Caco-2 (cell line): ENCODE data around the gene FLT3LG. TPM values are rescaled to one million over a fixed set of nuclear protein-coding genes. Genes with fewer than 3 reads are reported as not detected.
"Not testable (repeated sequence)": the region's sequence is repeated elsewhere in the genome, so short reads cannot be mapped to it uniquely, and the experiment has no call there.

Experiments used
- BruUV-seq: library from RNA; stranded (reverse); fragments of 400-500 nt; replicated peaks from 2 replicates; lab custom pipeline; 2021; lab: Mats Ljungman, UMichigan
- CTCF ChIA-PET: fragments of 300-600 bp; sonication (Branson Sonifier 250); formaldehyde crosslinking; loops from one replicate; lab custom pipeline; 2022; ENCODE audit warnings: antibody characterized with exemption; lab: Charles Lee
- POLR2A ChIA-PET: fragments of 300-600 bp; sonication (Branson Sonifier 250); formaldehyde crosslinking; loops from one replicate; lab custom pipeline; 2022; ENCODE audit warnings: antibody characterized with exemption; lab: Charles Lee
- DNase-seq, 2 experiments: peaks; one replicate each; pipeline versions ENCODE4 v3.0.0 to v3.0.0-alpha.2; 2020 to 2022
- H3K27me3 ChIP-seq: replicated peaks from 2 replicates; pipeline ENCODE4 v1.6.0; 2011; ENCODE audit warnings: low read length; ENCODE audit not compliant: control insufficient read depth, insufficient read depth
- H3K36me3 ChIP-seq: 2 replicates; pipeline ENCODE4 v1.5.1; 2011; ENCODE audit warnings: low read length; ENCODE audit not compliant: control insufficient read depth, insufficient read depth
- H3K4me1 ChIP-seq: fragments of 250-450 bp; sonication (Bioruptor Pico); 2 replicates; pipeline ENCODE4 v1.5.1; 2020; ENCODE audit warnings: mild to moderate bottlenecking
- H3K4me3 ChIP-seq: 2 replicates; pipeline ENCODE4 v1.5.1; 2011; ENCODE audit warnings: low read depth, mild to moderate bottlenecking, control low read depth, low read length
- H3K9me3 ChIP-seq: fragments of 250-450 bp; sonication (Bioruptor Pico); 2 replicates; pipeline ENCODE4 v1.5.1; 2020; ENCODE audit warnings: mild to moderate bottlenecking, moderate library complexity
- H3K27ac Mint-ChIP-seq: one replicate; pipeline ENCODE4 v1.8.0; 2022; ENCODE audit warnings: mixed read lengths; ENCODE audit not compliant: unreplicated experiment
- H3K27me3 Mint-ChIP-seq: one replicate; pipeline ENCODE4 v1.8.0; 2022; ENCODE audit warnings: mixed read lengths; ENCODE audit not compliant: insufficient read depth, unreplicated experiment
- H3K36me3 Mint-ChIP-seq: one replicate; pipeline ENCODE4 v1.8.0; 2022; ENCODE audit warnings: mild to moderate bottlenecking, mixed read lengths; ENCODE audit not compliant: insufficient read depth, unreplicated experiment
- H3K4me1 Mint-ChIP-seq: one replicate; pipeline ENCODE4 v1.8.0; 2022; ENCODE audit warnings: low read depth, mixed read lengths; ENCODE audit not compliant: unreplicated experiment
- H3K4me3 Mint-ChIP-seq: one replicate; pipeline ENCODE4 v1.8.0; 2022; ENCODE audit warnings: mild to moderate bottlenecking, moderate library complexity, mixed read lengths; ENCODE audit not compliant: unreplicated experiment
- H3K9me3 Mint-ChIP-seq: one replicate; pipeline ENCODE4 v1.8.0; 2022; ENCODE audit warnings: mixed read lengths; ENCODE audit not compliant: unreplicated experiment
- intact Hi-C: fragments of 100-400 bp; cut with micrococcal nuclease; formaldehyde crosslinking; loops from one replicate; pipeline ENCODE4 v1.10.0; 2022; ENCODE audit not compliant: unreplicated experiment
- total RNA-seq: library from RNA; stranded (reverse); gene quantifications from 2 replicates; pipeline ENCODE4 v1.2.3, GENCODE V29; 2022
- TF ChIP-seq, protein P1 (sequence below), 2 experiments: fragments of 200-600 bp in 1 of 2; IDR thresholded peaks; 1 replicate in 1 of 2; 2 replicates in 1 of 2; pipeline versions ENCODE4 v1.5.1 to v1.8.0; 2011 to 2022; ENCODE audit warnings: antibody characterized with exemption in 1 of 2, control low read depth in 1 of 2, inconsistent platforms in 1 of 2, low read depth in 1 of 2, low read length in 1 of 2, mild to moderate bottlenecking in 1 of 2, moderate library complexity in 1 of 2; ENCODE audit not compliant: insufficient read depth in 1 of 2, severe bottlenecking in 1 of 2, unreplicated experiment in 1 of 2

Gene FLT3LG
- total RNA-seq, 1 experiment from 2014 or later: 2.1 TPM

- intact Hi-C loops: no loop called here
- Mint-ChIP-seq H3K4me1 (peaks cover 23% of the 10 kb centered on the region), H3K27ac (peak overlapping the region; percentile 46), H3K4me3 (peak overlapping the region; percentile 79), H3K36me3 (peaks cover 19% of the 10 kb centered on the region), H3K9me3 (peaks cover 8% of the 10 kb centered on the region), H3K27me3 (peaks cover 41% of the 10 kb centered on the region)
- Histone ChIP-seq H3K4me1 (0 out of 2 replicates have a peak, but pooled peaks cover 3% of the 10 kb centered on the region), H3K9me3 (no peaks in the 10 kb centered on the region), H3K36me3 (no peaks in the 10 kb centered on the region), H3K4me3 (peak overlapping the region; percentile 65), H3K27me3 (peaks cover 6% of the 10 kb centered on the region)
- ChIA-PET CTCF (interaction anchor here (0.5 to 1.3 kb wide), 15 partner anchors 9 to 449 kb away, joined by 3 to 8 read pairs (median 5); partner anchors contain the start of genes GFY, GYS1, KASH5 and PIH1D1), POLR2A (interaction anchor here (0.5 to 1.0 kb wide), 3 partner anchors 10 to 72 kb away, joined by 3 to 8 read pairs (median 6); partner anchors contain the start of gene ALDH16A1)
- DNase-seq: no peak
- TF ChIP-seq, protein P1, sequence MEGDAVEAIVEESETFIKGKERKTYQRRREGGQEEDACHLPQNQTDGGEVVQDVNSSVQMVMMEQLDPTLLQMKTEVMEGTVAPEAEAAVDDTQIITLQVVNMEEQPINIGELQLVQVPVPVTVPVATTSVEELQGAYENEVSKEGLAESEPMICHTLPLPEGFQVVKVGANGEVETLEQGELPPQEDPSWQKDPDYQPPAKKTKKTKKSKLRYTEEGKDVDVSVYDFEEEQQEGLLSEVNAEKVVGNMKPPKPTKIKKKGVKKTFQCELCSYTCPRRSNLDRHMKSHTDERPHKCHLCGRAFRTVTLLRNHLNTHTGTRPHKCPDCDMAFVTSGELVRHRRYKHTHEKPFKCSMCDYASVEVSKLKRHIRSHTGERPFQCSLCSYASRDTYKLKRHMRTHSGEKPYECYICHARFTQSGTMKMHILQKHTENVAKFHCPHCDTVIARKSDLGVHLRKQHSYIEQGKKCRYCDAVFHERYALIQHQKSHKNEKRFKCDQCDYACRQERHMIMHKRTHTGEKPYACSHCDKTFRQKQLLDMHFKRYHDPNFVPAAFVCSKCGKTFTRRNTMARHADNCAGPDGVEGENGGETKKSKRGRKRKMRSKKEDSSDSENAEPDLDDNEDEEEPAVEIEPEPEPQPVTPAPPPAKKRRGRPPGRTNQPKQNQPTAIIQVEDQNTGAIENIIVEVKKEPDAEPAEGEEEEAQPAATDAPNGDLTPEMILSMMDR (IDR thresholded peaks at IDR 0.05; ENCODE audit: insufficient read depth in 1 of 2, low read depth in 1 of 2, low read length in 1 of 2, severe bottlenecking in 1 of 2, unreplicated experiment in 1 of 2): no peak
- no TSS peak for BruUV-seq
These were observed 31.7 kb upstream of the FLT3LG start for GRCh38 chr19:49442354-49442753.

DNA sequence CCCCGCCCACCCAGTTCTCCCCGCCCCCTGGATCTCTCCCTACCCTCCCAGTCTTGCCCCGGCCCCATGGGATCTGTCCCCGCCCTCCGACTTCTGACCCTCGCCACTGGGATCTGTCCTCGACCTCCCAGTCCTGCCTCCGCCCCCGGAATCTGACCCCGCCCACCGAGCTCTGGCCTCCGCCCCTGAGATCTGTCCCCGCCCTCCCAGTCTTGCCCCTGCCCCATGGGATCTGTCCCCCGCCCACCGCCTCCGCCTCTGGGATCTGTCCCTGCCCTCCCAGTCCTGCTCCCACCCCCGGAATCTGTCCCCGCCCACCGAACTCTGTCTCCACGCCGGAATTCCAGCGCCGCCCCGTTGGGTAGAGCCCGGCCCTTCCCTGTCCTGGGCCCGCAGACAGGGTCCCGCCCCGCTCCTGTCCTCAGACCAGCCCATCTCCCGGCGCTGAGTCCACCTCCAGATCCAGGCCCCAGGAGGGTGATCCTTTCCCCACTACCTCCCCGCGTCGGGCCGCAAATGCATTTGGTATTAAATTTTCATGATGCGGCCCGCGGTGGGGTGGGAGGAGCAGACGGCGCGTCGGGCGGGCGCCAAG lies 31.1 kb upstream of the FLT3LG start:
- Histone ChIP-seq H3K4me3 (peak overlapping the region; percentile 65), H3K9me3 (no peaks in the 10 kb centered on the region), H3K36me3 (no peaks in the 10 kb centered on the region), H3K27me3 (peaks cover 6% of the 10 kb centered on the region), H3K4me1 (0 out of 2 replicates have a peak, but pooled peaks cover 3% of the 10 kb centered on the region)
- H3K4me3 Mint-ChIP-seq: peak overlapping the region; percentile 79
- CTCF ChIA-PET: interaction anchor here (0.5 to 1.3 kb wide), 14 partner anchors 9 to 450 kb away, joined by 3 to 8 read pairs (median 4); partner anchors contain the start of genes GFY, GYS1, KASH5 and PIH1D1
- BruUV-seq: no TSS peak
- TF ChIP-seq, protein P1 (IDR thresholded peaks at IDR 0.05; ENCODE audit: insufficient read depth in 1 of 2, low read depth in 1 of 2, low read length in 1 of 2, severe bottlenecking in 1 of 2, unreplicated experiment in 1 of 2): no peak
- POLR2A ChIA-PET: interaction anchor here (0.5 to 1.0 kb wide), 3 partner anchors 9 to 72 kb away, joined by 3 to 8 read pairs (median 6); partner anchors contain the start of gene ALDH16A1
- H3K4me1 Mint-ChIP-seq: peaks cover 23% of the 10 kb centered on the region
- H3K27me3 Mint-ChIP-seq: peaks cover 35% of the 10 kb centered on the region
- peaks cover 8% of the 10 kb centered on the region for H3K9me3 Mint-ChIP-seq
- peak overlapping the region; percentile 46 for H3K27ac Mint-ChIP-seq
- peaks cover 19% of the 10 kb centered on the region for H3K36me3 Mint-ChIP-seq
- DNase-seq: peak; percentile 98 to 99
- intact Hi-C loops: loop anchor here (1.0 kb wide), 4 partner anchors 8 to 217 kb away; partner anchors contain the start of genes DKKL1 and PIH1D1

DNA sequence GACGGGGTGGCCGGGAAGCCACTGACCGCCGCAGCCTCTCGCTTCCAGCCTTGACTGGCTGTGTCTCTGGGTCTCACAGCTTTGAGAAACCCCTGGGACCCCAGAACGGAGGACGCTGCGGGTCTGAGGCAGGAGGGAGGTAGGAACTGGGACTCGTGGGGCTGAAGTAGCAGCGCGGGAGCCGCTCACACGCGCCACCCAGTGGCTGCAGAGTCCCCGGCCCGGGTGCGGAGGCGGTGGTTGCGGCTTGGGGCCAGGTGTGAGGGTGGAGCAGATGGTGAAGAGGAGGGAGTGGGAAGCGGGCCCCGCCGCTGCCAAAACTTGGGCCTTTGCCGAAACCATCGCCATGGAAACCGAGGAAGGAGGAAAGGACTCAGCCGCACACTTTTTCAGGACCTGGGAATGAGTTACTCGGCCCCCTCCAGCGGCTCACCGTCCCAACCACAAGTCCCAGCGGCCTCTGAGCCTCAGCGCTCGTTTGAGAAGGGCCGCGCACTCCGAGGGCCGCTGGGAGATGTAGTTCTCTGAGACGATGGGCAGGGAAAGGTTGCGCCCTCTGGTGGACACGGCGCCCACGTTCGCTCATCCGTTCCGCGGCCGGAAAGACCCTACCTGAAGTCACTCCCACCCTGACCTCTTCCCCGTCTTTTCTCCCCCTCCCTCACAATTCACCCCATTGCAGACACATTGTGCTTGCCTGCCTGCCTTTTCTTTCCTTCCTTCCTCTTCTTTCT lies 30.5 kb upstream of the FLT3LG start:
- H3K4me1 Mint-ChIP-seq: peaks cover 23% of the 10 kb centered on the region
- ChIA-PET POLR2A (interaction anchor here (1.0 kb wide), 2 partner anchors 8 to 10 kb away, joined by 6 to 8 read pairs; partner anchors contain the start of gene ALDH16A1), CTCF (interaction anchor here (0.7 to 1.3 kb wide), 6 partner anchors 8 to 450 kb away, joined by 3 to 7 read pairs (median 5); partner anchors contain the start of genes GYS1 and PIH1D1)
- peak overlapping the region; percentile 46 for H3K27ac Mint-ChIP-seq
- 0 out of 2 replicates have a peak, but pooled peaks cover 3% of the 10 kb centered on the region for H3K4me1 ChIP-seq
- intact Hi-C loops: loop anchor here (1.0 kb wide), 4 partner anchors 8 to 217 kb away; partner anchors contain the start of genes DKKL1 and PIH1D1
- H3K9me3 ChIP-seq: no peaks in the 10 kb centered on the region
- H3K27me3 Mint-ChIP-seq: peaks cover 29% of the 10 kb centered on the region
- peak overlapping the region; percentile 65 for H3K4me3 ChIP-seq
- BruUV-seq: TSS peak; percentile 68
- TF ChIP-seq, protein P1 (IDR thresholded peaks at IDR 0.05; ENCODE audit: insufficient read depth in 1 of 2, low read depth in 1 of 2, low read length in 1 of 2, severe bottlenecking in 1 of 2, unreplicated experiment in 1 of 2): peak; percentile 86 to 94
- H3K4me3 Mint-ChIP-seq: peak overlapping the region; percentile 79
- peaks cover 8% of the 10 kb centered on the region for H3K9me3 Mint-ChIP-seq
- peaks cover 23% of the 10 kb centered on the region for H3K36me3 Mint-ChIP-seq
- peak; percentile 95 to 96 for DNase-seq
- H3K36me3 ChIP-seq: no peaks in the 10 kb centered on the region
- peaks cover 6% of the 10 kb centered on the region for H3K27me3 ChIP-seq

GRCh38 chr19:49444100-49444700 lies 29.8 kb upstream of the FLT3LG start:
- H3K9me3 Mint-ChIP-seq, intact Hi-C loops, H3K36me3 ChIP-seq, H3K4me1 ChIP-seq, H3K27me3 ChIP-seq, DNase-seq, H3K9me3 ChIP-seq, H3K4me3 ChIP-seq, BruUV-seq: not testable (repeated sequence)
- ChIA-PET POLR2A (interaction anchor here (0.8 kb wide), 1 partner anchor 9 kb away, joined by 3 read pairs; the partner anchor contains the start of gene ALDH16A1), CTCF (interaction anchor here (0.7 to 1.5 kb wide), 4 partner anchors 19 to 115 kb away, joined by 3 to 7 read pairs (median 5); no protein-coding TSS in a partner anchor)
- peak overlapping the region; percentile 46 for H3K27ac Mint-ChIP-seq
- H3K4me3 Mint-ChIP-seq: peak overlapping the region; percentile 79
- peaks cover 27% of the 10 kb centered on the region for H3K27me3 Mint-ChIP-seq
- peaks cover 23% of the 10 kb centered on the region for H3K4me1 Mint-ChIP-seq
- peaks cover 30% of the 10 kb centered on the region for H3K36me3 Mint-ChIP-seq
